Activated CD4-positive, CD25-positive, alpha-beta regulatory T cell treated with anti-CD3 and anti-CD28 coated beads, Interleukin-2, amount 50 U/mL, for 72 hours (primary cell): ENCODE measurements around the gene ZFAND2A.
"Not testable (repeated sequence)": the region's sequence is repeated elsewhere in the genome, so short reads cannot be mapped to it uniquely, and the experiment has no call there.

Source experiments
- DNase-seq: peaks from one replicate; pipeline ENCODE4 v3.0.0; 2021

Gene ZFAND2A

DNA sequence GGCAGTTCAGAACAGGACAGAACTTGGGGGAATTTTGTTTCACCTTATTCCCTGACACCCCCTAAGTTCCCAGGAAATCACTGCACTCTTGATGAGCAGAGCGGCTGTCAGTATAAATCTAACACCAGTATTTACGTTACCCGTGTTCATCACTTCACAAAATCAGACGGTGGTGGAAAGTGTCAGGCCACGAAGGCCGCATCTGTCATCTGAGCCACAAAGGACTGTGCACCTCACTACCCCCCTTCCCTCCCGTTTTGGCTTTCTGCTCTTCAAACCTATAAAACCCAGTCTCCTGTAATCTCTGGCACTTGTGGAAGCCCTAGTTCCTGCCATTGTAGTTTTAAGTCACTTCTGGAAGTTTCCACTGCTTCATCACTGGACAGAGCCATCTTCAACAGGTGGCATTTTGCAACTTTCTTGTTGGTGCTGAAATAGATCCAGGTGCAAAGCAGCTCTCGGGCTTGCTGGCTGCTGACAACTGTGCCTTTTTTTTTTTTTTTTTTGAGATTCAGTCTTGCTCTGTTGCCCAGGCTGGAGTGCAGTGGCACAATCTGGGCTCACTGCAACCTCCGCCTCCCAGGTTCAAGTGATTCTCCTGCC, 9.5 kb downstream of the ZFAND2A start:
- no peak for DNase-seq

DNA sequence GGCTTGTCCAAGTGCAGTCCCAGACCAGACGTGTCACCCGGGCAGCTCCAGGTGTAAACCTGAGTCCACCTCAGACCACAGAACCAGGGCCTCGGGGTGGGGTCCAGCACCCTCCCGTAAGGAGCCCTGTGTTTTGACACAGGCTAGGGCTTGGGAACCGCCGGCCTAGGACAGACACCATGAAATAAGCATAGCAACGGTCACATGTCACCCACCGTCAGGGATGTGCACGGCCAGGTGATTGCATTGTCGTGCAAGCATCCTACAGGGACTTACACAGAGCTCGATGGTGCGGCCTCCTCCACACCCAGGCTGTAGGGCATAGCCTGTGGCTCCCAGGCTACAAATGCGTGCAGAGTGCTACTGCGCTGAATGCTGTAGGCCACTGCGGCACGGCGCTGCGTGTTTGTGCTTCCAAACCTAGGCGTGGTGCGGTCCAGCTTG, 10.6 kb downstream of the ZFAND2A start:
- DNase-seq = no peak

DNA sequence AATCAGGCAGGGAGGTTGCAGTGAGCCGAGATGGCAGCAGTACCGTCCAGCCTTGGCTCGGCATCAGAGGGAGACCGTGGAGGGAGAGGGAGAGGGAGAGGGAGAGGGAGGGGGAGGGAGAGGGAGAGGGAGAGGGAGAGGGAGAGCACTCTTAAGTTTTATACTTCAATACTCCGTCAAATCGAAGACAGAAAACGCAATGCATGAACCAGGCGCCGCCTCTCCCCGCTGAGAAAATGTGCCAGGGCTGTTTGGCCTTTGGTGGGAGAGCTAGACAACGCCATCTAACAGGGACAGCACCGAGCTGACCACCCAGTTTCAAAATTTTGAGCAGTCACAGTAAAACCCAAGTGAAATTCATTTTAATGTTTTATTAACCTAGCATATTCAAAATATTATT, 12.1 kb downstream of the ZFAND2A start:
- DNase-seq = not testable (repeated sequence)

DNA sequence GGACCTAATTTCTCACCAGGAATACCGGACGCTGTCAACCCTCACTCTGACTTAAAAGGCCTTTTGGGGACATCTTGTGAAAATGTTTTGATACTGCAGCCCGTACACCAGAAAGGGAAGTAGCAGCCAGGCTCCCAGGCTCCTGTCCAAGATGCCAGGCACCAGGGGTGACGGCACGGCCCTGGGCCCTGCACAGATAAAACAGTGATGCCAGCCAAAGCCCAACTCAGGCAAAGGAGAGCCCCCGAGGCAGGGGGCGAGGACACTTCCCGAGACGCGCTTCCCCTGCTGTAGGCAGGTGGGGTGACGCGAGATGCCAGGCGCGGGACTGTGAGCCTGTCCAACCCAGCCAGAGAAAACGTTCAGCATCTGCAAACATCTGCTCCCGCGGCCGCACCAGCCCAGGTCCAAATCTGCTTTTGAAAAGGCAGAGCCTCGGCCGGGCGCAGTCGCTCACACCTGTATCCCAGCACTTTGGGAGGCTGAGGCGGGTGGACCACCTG, 15.7 kb downstream of the ZFAND2A start:
- no peak for DNase-seq

- not testable (repeated sequence) for DNase-seq
Observed at GRCh38 chr7:1143031-1143430, 17.0 kb downstream of the ZFAND2A start.

GRCh38 chr7:1142051-1142635, 17.9 kb downstream of the ZFAND2A start:
- no peak for DNase-seq

- DNase-seq = no peak
Observed at GRCh38 chr7:1141651-1142050, 18.3 kb downstream of the ZFAND2A start.

DNA sequence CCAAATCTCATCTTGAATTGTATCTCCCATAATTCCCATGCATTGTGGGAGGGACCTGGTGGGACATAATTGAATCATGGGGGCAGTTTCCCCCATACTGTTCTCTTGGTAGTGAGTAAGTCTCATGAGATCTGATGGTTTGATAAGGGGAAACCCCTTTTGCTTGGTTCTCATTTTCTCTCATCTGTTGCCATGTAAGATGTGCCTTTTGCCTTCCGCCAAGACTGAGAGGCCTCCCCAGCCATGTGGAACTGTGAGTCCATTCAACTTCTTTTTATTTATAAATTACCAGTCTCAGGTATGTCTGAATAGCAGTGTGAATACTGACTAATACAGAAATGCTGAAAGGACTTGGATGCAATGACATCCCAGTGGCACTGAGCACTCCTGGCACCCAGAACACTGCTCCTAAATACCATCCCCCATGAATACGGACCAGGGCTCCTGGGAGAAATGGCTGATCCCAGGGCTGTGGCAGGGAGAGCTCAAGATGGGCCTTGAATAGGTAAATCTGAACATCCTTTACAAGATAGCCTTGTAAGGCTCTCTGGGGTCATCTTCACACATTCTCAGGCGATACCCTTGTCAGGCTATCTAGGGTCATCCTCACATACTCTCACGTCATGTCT, 19.4 kb downstream of the ZFAND2A start:
- DNase-seq = no peak

GRCh38 chr7:1137517-1138167, 22.4 kb downstream of the ZFAND2A start:
- no peak for DNase-seq

DNA sequence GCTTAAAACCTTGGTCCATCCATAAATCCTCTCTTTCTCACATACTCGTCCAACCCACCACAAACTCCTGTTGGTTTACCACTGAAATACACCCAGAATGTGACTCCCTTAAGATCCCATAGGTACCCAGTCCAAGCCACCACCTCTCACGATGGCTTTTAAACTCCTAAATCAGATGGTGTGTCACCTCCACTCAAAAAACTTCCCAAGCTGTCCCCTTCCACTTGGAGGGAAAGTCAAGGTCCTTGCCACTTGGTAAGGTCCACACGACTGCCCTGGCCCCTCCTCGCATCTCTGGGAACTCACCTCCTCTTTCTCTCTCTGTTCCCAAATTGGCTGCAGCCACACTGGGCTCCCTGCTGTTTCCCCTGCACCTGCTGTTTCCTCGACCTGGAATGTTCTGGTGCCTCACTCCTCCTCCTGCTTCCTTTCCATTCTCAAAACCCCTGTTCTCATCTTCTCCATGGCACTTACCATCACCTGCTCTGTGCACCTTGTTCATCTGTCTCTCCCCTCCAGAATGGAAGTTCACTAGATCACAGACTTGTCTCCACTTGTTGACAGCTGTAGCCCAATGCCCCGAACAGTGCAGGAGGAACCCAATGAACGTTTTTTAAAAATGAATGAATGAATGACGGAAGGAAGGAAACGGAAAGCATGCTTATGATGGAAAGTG, 23.0 kb downstream of the ZFAND2A start:
- DNase-seq = no peak

- DNase-seq = no peak
Observed at GRCh38 chr7:1134951-1135350, 25.0 kb downstream of the ZFAND2A start.

- DNase-seq = no peak
Observed at GRCh38 chr7:1131471-1132265, 28.3 kb downstream of the ZFAND2A start.

GRCh38 chr7:1130021-1130990, 29.7 kb downstream of the ZFAND2A start:
- no peak for DNase-seq

DNA sequence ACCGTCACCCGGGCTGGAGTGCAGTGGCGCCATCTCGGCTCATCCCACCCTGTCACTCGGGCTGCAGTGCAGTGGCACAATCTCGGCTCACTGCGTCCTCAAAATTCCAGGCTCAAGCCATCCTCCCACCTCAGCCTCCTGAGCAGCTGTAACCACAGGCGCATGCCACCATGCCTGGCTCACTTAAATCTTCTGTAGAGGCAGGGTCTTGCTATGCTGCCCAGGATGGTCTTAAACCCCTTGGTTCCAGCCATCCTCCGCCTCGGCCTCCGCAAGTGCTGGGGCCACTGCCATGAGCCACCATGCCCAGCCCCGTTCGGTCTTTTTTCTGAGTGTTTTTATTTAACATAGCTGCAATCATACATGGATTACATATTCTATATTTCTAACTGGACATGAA, 30.6 kb downstream of the ZFAND2A start:
- no peak for DNase-seq

- no peak for DNase-seq
Observed at GRCh38 chr7:1127001-1127400, 33.0 kb downstream of the ZFAND2A start.

GRCh38 chr7:1125603-1125969, 34.4 kb downstream of the ZFAND2A start:
- no peak for DNase-seq

- DNase-seq = no peak
Observed at GRCh38 chr7:1124816-1125602, 35.0 kb downstream of the ZFAND2A start.

- no peak for DNase-seq
Observed at GRCh38 chr7:1124164-1124563, 35.8 kb downstream of the ZFAND2A start.

DNA sequence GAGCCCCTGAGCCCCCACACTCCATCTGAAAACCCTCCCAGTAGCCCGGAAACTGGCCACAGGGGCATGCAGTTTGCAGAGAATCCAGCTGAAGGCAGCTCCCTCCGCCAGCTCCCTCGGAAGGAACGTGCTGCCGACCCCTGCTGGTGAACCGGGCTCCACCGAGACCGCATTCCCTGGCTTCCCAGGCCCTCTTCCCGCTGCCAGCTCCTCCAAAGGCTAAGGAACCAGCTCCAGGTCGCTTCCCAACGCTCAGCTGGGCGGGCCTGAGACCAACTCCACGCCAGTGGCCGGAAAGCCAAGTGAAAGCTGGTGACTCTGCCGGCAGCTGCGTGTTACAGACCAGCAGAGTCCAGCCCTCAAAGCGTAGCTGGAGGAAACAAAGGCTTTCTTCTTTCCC, 36.3 kb downstream of the ZFAND2A start:
- DNase-seq = no peak

DNA sequence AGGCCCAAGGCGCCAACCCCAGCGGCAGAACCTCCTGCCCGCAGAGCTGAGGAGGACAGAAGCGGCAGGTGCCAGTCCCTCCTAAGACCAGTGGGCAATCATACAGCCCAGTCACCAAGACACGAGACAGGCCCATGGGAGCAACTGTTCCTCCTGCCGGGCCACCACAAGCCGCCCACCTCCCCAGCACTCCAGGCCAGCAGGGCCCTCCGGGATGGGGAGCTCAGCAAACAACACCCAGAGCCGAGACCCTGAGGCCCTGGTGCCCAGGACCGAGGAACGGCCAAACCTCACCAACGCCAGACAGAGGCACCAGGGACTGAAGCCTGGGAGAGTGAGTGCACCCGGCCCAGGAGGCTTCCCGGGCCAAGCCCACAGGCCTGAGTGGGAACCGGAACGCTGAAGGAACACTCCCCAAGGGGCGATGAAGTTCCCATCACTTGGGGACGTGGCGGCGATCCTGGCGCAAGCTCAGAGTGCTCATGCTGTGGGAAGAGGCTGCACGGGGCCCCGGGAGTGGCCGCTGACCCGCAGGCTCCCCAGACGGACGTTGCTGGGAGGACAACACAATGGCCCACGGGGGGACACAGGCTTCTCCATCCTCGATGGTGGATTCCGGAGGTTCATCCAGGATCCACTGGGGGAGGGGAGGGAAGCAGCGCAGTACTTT, 37.0 kb downstream of the ZFAND2A start:
- DNase-seq = no peak
